ENCODE data around the gene RAB19. TPM values are rescaled to one million over a fixed set of nuclear protein-coding genes. Genes with fewer than 3 reads are reported as not detected.

The RAB19 gene
- total and polyA plus RNA-seq, 2 of the 8 experiments (the other 6 are each of a cell fraction or from before 2014, with no cell fraction given) = 9.8 to 11.0 TPM

- TF ChIP-seq, protein P1, sequence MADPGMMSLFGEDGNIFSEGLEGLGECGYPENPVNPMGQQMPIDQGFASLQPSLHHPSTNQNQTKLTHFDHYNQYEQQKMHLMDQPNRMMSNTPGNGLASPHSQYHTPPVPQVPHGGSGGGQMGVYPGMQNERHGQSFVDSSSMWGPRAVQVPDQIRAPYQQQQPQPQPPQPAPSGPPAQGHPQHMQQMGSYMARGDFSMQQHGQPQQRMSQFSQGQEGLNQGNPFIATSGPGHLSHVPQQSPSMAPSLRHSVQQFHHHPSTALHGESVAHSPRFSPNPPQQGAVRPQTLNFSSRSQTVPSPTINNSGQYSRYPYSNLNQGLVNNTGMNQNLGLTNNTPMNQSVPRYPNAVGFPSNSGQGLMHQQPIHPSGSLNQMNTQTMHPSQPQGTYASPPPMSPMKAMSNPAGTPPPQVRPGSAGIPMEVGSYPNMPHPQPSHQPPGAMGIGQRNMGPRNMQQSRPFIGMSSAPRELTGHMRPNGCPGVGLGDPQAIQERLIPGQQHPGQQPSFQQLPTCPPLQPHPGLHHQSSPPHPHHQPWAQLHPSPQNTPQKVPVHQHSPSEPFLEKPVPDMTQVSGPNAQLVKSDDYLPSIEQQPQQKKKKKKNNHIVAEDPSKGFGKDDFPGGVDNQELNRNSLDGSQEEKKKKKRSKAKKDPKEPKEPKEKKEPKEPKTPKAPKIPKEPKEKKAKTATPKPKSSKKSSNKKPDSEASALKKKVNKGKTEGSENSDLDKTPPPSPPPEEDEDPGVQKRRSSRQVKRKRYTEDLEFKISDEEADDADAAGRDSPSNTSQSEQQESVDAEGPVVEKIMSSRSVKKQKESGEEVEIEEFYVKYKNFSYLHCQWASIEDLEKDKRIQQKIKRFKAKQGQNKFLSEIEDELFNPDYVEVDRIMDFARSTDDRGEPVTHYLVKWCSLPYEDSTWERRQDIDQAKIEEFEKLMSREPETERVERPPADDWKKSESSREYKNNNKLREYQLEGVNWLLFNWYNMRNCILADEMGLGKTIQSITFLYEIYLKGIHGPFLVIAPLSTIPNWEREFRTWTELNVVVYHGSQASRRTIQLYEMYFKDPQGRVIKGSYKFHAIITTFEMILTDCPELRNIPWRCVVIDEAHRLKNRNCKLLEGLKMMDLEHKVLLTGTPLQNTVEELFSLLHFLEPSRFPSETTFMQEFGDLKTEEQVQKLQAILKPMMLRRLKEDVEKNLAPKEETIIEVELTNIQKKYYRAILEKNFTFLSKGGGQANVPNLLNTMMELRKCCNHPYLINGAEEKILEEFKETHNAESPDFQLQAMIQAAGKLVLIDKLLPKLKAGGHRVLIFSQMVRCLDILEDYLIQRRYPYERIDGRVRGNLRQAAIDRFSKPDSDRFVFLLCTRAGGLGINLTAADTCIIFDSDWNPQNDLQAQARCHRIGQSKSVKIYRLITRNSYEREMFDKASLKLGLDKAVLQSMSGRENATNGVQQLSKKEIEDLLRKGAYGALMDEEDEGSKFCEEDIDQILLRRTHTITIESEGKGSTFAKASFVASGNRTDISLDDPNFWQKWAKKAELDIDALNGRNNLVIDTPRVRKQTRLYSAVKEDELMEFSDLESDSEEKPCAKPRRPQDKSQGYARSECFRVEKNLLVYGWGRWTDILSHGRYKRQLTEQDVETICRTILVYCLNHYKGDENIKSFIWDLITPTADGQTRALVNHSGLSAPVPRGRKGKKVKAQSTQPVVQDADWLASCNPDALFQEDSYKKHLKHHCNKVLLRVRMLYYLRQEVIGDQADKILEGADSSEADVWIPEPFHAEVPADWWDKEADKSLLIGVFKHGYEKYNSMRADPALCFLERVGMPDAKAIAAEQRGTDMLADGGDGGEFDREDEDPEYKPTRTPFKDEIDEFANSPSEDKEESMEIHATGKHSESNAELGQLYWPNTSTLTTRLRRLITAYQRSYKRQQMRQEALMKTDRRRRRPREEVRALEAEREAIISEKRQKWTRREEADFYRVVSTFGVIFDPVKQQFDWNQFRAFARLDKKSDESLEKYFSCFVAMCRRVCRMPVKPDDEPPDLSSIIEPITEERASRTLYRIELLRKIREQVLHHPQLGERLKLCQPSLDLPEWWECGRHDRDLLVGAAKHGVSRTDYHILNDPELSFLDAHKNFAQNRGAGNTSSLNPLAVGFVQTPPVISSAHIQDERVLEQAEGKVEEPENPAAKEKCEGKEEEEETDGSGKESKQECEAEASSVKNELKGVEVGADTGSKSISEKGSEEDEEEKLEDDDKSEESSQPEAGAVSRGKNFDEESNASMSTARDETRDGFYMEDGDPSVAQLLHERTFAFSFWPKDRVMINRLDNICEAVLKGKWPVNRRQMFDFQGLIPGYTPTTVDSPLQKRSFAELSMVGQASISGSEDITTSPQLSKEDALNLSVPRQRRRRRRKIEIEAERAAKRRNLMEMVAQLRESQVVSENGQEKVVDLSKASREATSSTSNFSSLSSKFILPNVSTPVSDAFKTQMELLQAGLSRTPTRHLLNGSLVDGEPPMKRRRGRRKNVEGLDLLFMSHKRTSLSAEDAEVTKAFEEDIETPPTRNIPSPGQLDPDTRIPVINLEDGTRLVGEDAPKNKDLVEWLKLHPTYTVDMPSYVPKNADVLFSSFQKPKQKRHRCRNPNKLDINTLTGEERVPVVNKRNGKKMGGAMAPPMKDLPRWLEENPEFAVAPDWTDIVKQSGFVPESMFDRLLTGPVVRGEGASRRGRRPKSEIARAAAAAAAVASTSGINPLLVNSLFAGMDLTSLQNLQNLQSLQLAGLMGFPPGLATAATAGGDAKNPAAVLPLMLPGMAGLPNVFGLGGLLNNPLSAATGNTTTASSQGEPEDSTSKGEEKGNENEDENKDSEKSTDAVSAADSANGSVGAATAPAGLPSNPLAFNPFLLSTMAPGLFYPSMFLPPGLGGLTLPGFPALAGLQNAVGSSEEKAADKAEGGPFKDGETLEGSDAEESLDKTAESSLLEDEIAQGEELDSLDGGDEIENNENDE (IDR thresholded peaks at IDR 0.05; ENCODE audit: insufficient replicate concordance, low read length) = no peak
- TF ChIP-seq BACH1 (IDR thresholded peaks at IDR 0.05; ENCODE audit: low read length) (no peak), YY1 (IDR thresholded peaks at IDR 0.05; ENCODE audit: low read depth, low read length) (no peak), CTBP2 (IDR thresholded peaks at IDR 0.05; ENCODE audit: borderline replicate concordance, insufficient read depth, insufficient read length, low read length) (no peak), NRF1 (IDR thresholded peaks at IDR 0.05; ENCODE audit: low read depth, low read length) (no peak), EGR1 (IDR thresholded peaks at IDR 0.05; ENCODE audit: borderline replicate concordance, low read depth, low read length) (no peak), RNF2 (IDR thresholded peaks at IDR 0.05; ENCODE audit: borderline replicate concordance, low read depth, low read length, missing control alignments, poor library complexity, severe bottlenecking) (no peak), TAF7 (optimal IDR thresholded peaks at IDR 0.05; ENCODE audit: borderline replicate concordance, low read depth, low read length) (no peak)
- TF ChIP-seq, protein P2, sequence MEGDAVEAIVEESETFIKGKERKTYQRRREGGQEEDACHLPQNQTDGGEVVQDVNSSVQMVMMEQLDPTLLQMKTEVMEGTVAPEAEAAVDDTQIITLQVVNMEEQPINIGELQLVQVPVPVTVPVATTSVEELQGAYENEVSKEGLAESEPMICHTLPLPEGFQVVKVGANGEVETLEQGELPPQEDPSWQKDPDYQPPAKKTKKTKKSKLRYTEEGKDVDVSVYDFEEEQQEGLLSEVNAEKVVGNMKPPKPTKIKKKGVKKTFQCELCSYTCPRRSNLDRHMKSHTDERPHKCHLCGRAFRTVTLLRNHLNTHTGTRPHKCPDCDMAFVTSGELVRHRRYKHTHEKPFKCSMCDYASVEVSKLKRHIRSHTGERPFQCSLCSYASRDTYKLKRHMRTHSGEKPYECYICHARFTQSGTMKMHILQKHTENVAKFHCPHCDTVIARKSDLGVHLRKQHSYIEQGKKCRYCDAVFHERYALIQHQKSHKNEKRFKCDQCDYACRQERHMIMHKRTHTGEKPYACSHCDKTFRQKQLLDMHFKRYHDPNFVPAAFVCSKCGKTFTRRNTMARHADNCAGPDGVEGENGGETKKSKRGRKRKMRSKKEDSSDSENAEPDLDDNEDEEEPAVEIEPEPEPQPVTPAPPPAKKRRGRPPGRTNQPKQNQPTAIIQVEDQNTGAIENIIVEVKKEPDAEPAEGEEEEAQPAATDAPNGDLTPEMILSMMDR (IDR thresholded peaks at IDR 0.05; ENCODE audit: control extremely low read depth in 1 of 3, insufficient read depth in 1 of 3, low read depth in 1 of 3, low read length in 3 of 3) = no peak
These were observed 54.3 kb downstream of the RAB19 start (continued) for GRCh38 chr7:140458201-140458600.

All from H1 (cell line).